Measurements from ENCODE around the gene MYCL.

Gene MYCL

DNA sequence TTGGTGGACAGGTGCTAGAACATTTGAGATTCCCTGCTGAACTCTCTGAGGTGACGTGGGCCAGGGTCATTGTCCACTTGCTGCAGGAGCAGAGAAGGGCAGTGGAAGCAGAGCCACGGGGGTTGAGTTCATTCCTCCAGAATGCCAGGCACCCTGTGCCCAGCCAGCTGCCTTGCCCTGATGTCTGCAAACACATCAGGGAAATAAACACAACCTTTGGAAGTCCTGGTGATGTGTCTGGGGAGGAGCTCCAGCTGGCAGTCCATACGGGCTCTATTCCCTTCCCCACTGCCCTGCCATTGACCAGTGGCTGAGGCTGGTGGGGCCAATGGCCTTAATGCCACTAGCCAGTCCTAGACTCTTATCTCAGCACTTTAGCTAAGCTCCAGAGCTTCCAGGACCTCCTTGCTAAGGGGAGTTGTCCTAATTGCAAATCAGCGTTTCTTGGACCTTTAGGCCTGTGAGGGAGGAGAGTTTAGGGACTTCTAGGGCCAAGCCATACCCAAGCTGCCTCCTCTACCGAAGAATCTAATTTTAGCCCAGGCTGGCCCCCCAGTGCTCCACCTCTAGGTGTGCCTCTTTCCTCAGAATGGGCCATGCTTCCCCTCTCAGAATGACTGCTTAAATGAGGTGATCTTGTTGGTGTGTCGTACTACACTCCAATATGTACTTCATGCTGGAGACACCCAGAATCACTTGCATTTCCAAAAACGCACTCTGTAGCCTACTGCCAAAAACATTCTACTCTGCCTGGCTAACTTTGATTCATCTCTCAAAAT is 27.3 kb upstream of the MYCL start:
- TF ChIP-seq, protein P1, sequence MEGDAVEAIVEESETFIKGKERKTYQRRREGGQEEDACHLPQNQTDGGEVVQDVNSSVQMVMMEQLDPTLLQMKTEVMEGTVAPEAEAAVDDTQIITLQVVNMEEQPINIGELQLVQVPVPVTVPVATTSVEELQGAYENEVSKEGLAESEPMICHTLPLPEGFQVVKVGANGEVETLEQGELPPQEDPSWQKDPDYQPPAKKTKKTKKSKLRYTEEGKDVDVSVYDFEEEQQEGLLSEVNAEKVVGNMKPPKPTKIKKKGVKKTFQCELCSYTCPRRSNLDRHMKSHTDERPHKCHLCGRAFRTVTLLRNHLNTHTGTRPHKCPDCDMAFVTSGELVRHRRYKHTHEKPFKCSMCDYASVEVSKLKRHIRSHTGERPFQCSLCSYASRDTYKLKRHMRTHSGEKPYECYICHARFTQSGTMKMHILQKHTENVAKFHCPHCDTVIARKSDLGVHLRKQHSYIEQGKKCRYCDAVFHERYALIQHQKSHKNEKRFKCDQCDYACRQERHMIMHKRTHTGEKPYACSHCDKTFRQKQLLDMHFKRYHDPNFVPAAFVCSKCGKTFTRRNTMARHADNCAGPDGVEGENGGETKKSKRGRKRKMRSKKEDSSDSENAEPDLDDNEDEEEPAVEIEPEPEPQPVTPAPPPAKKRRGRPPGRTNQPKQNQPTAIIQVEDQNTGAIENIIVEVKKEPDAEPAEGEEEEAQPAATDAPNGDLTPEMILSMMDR (IDR thresholded peaks at IDR 0.05; ENCODE audit: low read depth, low read length) = no peak
- no peak for DNase-seq (ENCODE audit: low read depth in 2 of 2)
- H3K4me3 ChIP-seq (replicated peaks in 1 of 2; ENCODE audit: low read depth in 2 of 2, low read length in 2 of 2) = no peak overlapping the region

- DNase-seq (ENCODE audit: low read depth in 2 of 2) = peak; percentile 22 to 49
- TF ChIP-seq, protein P1 (IDR thresholded peaks at IDR 0.05; ENCODE audit: low read depth, low read length) = no peak
- H3K4me3 ChIP-seq (replicated peaks in 1 of 2; ENCODE audit: low read depth in 2 of 2, low read length in 2 of 2) = no peak overlapping the region
These were observed 25.8 kb upstream of the MYCL start for GRCh38 chr1:39927538-39927937.

DNA sequence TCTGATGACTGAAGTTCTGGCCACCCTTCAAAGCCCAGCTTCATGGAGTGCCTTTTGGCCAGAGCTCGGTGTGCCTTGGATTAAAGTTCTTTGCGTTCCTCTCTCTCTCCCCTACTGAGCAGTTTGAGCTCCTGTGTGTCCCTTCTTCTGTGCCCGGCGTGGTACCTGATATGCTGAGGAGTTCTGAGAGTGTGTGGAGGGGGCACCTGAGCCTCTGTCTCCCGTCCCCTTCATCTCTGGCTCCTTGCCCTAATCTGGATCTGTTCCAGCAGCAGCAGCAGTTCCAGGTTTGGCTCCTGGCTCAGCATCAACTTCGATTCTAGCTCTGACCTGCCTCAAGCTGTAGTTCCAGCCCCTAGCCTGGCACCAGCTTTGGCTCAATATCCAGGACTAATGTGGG is 25.1 kb upstream of the MYCL start:
- TF ChIP-seq, protein P1 (IDR thresholded peaks at IDR 0.05; ENCODE audit: low read depth, low read length) = no peak
- no peak overlapping the region for H3K4me3 ChIP-seq (replicated peaks in 1 of 2; ENCODE audit: low read depth in 2 of 2, low read length in 2 of 2)
- DNase-seq (ENCODE audit: low read depth in 2 of 2) = no peak

GRCh38 chr1:39926343-39926793 is 24.7 kb upstream of the MYCL start:
- TF ChIP-seq, protein P1 (IDR thresholded peaks at IDR 0.05; ENCODE audit: low read depth, low read length) = no peak
- no peak overlapping the region for H3K4me3 ChIP-seq (replicated peaks in 1 of 2; ENCODE audit: low read depth in 2 of 2, low read length in 2 of 2)
- peak; percentile 50 to 61 for DNase-seq (ENCODE audit: low read depth in 2 of 2)

DNA sequence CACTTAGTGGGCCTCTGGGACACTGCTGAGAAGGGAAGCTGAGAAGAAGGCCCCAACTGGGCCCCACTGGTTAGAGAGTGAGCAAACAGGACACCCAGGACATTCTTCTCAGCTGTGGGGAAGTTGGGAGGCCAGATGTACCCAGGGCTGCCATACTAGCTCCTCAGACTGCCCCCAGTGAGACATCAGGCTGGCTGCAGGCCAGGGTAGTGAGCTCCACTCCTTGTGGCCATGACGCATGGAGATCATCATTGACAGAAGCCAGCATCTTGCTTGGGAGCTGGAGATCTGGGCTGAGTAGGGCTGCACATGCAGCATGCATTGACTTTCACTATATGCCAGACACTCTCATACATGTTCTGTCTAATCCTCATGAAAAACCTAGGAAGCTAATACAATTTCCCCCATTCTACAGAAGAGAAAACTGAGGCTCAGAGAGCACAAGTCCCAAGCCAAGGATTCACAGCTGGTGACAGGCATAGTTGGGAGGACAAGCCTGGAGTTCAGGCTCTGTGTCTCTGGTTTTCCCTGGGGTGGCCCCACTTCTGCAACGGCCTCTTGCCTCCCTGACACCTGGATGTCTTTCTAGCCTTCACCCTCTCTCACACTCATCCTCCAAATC is 24.1 kb upstream of the MYCL start:
- no peak overlapping the region for H3K4me3 ChIP-seq (replicated peaks in 1 of 2; ENCODE audit: low read depth in 2 of 2, low read length in 2 of 2)
- TF ChIP-seq, protein P1 (IDR thresholded peaks at IDR 0.05; ENCODE audit: low read depth, low read length) = no peak
- peak; percentile 34 to 77 for DNase-seq (ENCODE audit: low read depth in 2 of 2)

GRCh38 chr1:39922251-39922688 is 20.6 kb upstream of the MYCL start:
- no peak for DNase-seq (ENCODE audit: low read depth in 2 of 2)
- TF ChIP-seq, protein P1 (IDR thresholded peaks at IDR 0.05; ENCODE audit: low read depth, low read length) = no peak
- no peak overlapping the region for H3K4me3 ChIP-seq (replicated peaks in 1 of 2; ENCODE audit: low read depth in 2 of 2, low read length in 2 of 2)

All from cardiac fibroblast (primary cell).